Stimulated activated naive CD8-positive, alpha-beta T cell treated with anti-CD3 and anti-CD28 coated beads, Interleukin-15, Interleukin-2, amounts not matched to agents 100 U/mL and 50 U/mL, for 24 hours (primary cell): Measurements from ENCODE around the gene FTO.

ENCODE experiments used
- ATAC-seq: fragments of 150-1000 bp; cut with Tn5 transposase; one replicate; pipeline ENCODE4 v1.10.0; 2021
- DNase-seq: peaks from one replicate; pipeline ENCODE4 v3.0.0; 2021

Gene FTO

GRCh38 chr16:53711390-53711789, 7.4 kb downstream of the FTO start:
- ATAC-seq (no peak), DNase-seq (no peak)

DNA sequence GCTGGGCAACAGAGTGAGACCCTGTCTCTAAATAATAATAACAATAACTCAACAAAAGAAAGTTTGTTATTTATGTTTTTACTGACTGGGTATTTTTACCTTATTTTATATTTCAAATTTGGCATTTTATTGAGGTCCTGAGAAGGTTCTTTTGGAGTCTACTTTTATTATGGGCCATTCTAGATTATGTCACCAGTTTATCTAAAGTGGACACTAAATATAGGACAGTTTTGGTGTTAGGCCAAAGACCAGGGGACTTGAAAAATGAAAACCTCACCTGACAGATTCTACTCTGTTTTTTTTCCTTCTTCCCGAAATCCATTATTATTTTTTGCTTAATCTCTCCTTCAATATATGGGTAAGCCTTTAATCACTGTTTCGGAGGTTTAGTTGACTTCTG, 8.1 kb downstream of the FTO start:
- DNase-seq (no peak), ATAC-seq (no peak)

- DNase-seq (no peak), ATAC-seq (no peak)
These were observed 9.6 kb downstream of the FTO start for GRCh38 chr16:53713403-53714204.

- DNase-seq (no peak), ATAC-seq (no peak)
These were observed 10.5 kb downstream of the FTO start for GRCh38 chr16:53714205-53715022.

DNA sequence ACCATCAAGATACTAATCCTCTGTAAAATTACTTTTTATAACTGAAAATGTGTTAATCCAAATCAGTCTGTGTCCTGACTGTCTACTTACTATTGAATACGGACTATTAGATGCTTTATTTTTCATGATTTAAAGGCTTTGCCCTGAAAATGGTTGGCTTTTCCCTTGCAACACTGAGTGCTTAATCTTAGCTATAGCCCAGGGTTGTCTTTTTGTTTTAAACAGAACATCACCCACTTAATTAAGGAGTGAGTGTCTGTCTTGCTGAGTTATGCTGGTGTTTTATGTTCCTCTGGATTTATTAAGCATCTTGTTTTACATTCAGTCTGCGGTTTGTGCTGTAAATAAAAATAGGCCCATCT, 11.0 kb downstream of the FTO start:
- DNase-seq = no peak
- no peak for ATAC-seq

- no peak for DNase-seq
- no peak for ATAC-seq
These were observed 13.6 kb downstream of the FTO start for GRCh38 chr16:53717577-53717976.

- DNase-seq (no peak), ATAC-seq (no peak)
These were observed 17.1 kb downstream of the FTO start for GRCh38 chr16:53721017-53721416.

DNA sequence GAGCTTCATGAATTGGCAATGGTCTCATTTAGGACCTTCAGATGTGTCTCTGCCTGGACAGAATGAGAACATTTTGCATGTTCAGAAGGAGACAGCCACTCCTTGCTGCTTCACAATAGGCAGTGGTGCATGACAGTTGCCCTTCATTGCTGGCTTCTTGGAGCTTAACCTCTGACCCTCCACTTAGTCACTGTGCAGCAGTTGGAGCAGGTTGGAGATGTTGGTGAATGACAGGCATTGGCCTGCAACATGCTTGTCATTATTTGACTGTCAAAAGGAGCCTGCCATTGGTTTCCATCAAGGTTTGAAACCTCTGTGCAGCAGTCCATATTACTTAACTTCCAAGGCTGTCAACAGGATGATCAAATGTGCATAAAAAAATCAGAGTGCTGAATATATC, 22.7 kb downstream of the FTO start:
- no peak for ATAC-seq

GRCh38 chr16:53730693-53731092, 26.7 kb downstream of the FTO start:
- ATAC-seq (no peak), DNase-seq (no peak)

More for the DNA sequence above, 22.7 kb downstream of the FTO start:
- no peak for DNase-seq

DNA sequence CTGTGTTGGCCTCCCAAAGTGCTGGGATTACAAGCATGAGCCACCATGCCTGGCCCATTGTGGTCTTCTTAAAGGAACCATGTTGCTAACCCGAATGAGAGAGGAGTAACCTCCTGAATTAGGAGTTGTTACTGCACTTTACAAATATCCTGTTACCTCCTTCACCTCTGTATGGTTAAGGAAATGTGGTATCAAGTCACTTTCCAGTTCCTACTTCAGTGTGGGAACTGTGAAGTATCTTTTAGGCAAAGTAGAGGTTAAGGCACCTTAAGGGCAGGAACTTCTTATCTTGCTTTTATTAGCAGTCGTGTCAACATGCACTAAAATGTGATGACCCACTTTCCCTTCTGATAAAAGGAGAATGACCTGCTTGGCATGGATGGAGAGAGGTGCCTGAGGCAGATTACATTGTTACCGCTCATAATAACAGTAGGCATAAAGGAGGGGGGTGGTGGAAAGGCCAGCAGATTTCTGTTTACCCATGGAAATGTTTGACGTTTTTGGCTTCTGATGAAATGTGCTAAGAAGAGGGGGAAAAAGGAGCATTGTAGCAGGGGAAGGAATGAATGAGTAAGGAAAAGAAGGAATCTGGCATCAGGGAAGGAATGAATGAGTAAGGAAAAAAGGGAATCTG, 28.5 kb downstream of the FTO start:
- no peak for DNase-seq
- ATAC-seq = no peak

GRCh38 chr16:53734908-53735307, 31.0 kb downstream of the FTO start:
- ATAC-seq = no peak
- DNase-seq = no peak

GRCh38 chr16:53736297-53736696, 32.3 kb downstream of the FTO start:
- DNase-seq (no peak), ATAC-seq (no peak)

GRCh38 chr16:53737552-53737951, 33.6 kb downstream of the FTO start:
- DNase-seq (no peak), ATAC-seq (no peak)

DNA sequence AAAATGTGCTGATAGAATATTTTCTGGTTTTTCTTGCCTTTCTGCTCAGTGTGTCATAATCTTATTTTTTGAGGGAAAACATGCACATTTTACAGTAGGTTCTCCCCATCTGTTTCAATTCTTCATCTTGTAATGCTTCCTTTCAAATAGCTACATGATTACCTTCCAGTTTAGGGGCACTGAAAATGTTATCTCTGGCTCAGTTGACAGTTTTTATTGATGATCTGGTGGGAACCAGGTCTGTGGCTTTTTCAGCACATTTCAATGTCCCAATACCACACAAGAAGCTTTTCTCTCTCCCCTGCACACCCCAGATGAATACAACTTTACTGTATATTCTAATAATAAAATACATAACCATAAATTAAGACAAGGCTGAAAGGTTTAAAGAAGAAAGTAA, 36.5 kb downstream of the FTO start:
- DNase-seq (no peak), ATAC-seq (no peak)

GRCh38 chr16:53740933-53741531, 37.1 kb downstream of the FTO start:
- DNase-seq (no peak), ATAC-seq (no peak)

DNA sequence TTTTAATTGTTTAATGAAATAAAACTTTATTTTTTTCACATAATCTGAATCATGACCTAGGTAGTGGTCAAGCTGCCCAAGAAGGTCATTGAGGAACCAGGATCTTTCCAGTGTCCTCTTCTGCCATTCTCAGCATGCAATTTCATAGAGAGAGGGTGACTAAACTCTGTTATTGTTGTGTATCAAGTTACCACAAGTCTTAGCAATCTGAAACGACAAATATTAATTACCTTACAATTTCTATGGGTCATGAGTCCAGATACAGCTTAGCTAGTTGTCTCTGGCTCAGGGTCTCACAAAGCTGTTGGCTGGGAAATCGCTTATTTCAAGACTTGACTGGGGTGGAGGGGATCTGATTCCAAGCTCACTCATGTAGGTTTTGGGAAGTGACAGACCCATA, 37.6 kb downstream of the FTO start:
- no peak for ATAC-seq
- no peak for DNase-seq

DNA sequence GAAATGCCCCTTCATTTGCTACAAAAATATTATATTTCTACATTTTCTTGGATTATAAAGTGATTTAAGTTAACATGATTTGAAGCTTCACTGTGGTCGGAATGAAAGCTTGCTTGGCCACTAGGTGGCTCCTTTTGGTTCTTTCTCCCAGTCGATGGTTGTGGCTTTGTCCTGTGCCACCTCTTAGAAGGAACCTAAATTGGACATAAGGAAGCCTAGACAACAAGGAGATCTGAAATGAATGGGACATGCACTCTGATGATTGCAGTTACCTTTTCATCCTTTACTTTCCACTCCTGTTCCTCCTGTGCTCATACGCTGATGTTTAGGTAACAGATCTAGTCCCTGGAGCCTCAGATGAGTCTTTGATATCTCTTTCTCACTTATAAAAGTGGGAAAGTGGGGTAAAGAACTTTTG, 39.2 kb downstream of the FTO start:
- ATAC-seq = no peak
- peak; percentile 13 for DNase-seq

GRCh38 chr16:53744449-53744848, 40.5 kb downstream of the FTO start:
- ATAC-seq (peak; percentile 82), DNase-seq (peak; percentile 17)

- ATAC-seq (no peak), DNase-seq (no peak)
These were observed 41.1 kb downstream of the FTO start for GRCh38 chr16:53745086-53745485.

DNA sequence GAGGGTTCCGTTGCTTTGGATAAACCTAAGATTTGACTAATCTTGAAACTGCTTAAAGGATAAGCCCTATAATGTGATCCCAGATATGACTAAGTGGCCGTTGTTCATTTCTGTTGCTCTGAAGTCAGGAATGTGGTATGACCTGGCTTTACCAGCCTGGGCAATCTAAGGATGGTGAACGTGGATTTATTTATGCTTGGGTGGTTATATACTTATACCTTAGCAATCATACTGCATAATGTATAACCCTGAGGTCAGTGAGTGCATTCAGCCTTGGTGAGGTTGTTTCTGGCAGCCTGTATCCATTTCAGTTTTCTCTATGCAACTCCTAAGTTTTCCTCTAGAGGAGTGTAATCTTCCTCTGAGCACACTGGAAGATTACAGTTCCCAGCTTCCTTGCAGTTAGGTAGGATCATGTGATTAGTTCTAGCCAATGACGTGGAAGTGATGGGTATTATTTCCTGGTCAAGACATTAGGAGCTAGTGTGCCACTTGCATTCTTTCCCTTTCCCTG, 41.9 kb downstream of the FTO start:
- ATAC-seq (peak; percentile 44), DNase-seq (no peak)

DNA sequence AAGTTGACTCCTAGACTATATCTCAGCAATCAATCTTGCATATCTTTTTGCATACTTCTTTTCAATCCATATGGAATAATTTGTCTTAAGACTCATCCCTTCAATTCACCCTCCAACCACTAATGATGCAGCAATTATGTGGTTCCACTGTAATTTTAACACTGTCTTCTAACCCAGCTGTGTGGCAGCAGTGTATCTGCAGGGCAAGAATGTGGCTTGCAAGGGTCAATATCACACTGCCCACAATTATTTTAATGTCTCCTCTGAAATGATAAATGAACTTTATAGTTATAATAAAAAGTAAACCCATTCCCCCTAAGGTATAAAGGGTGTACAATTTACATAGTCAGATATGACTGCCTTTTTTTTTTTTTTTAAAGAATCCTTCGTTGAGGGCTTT, 48.6 kb downstream of the FTO start:
- DNase-seq (no peak), ATAC-seq (no peak)

GRCh38 chr16:53753431-53753830, 49.5 kb downstream of the FTO start:
- DNase-seq = no peak
- no peak for ATAC-seq
